T-helper 2 cell treated with Interferon-gamma antibody and Interleukin-4, amounts not matched to agents 5 μg/mL and 100 μg/mL, for 36 hours (primary cell): ENCODE measurements around the gene DALRD3.
A peak's percentile ranks its signal among the peaks of the same experiment; 100 is the strongest.

Source experiments
- DNase-seq: peaks from one replicate; pipeline ENCODE4 v3.0.0; 2021; ENCODE audit warnings: low spot score
- H3K27ac Mint-ChIP-seq: one replicate; pipeline ENCODE4 v1.8.0; 2021; ENCODE audit warnings: mild to moderate bottlenecking, mixed read lengths
- H3K27me3 Mint-ChIP-seq: one replicate; pipeline ENCODE4 v1.8.0; 2021; ENCODE audit warnings: low read depth, mixed read lengths
- H3K36me3 Mint-ChIP-seq: one replicate; pipeline ENCODE4 v1.8.0; 2021; ENCODE audit warnings: low read depth, mixed read lengths
- H3K4me1 Mint-ChIP-seq: one replicate; pipeline ENCODE4 v1.8.0; 2021; ENCODE audit warnings: low read depth, mixed read lengths
- H3K4me3 Mint-ChIP-seq: one replicate; pipeline ENCODE4 v1.8.0; 2022; ENCODE audit warnings: mild to moderate bottlenecking, moderate library complexity, mixed read lengths
- H3K9me3 Mint-ChIP-seq: one replicate; pipeline ENCODE4 v1.8.0; 2021; ENCODE audit warnings: mixed read lengths

DALRD3 gene

GRCh38 chr3:49026536-49026935, 8.2 kb upstream of the DALRD3 start:
- peaks cover 39% of the 10 kb centered on the region for H3K4me1 Mint-ChIP-seq
- DNase-seq, result no peak
- no peak overlapping the region for H3K4me3 Mint-ChIP-seq
- H3K27ac Mint-ChIP-seq, result no peak overlapping the region
- H3K36me3 Mint-ChIP-seq, result peaks cover 73% of the 10 kb centered on the region
- H3K27me3 Mint-ChIP-seq, result no peaks in the 10 kb centered on the region
- H3K9me3 Mint-ChIP-seq, result no peaks in the 10 kb centered on the region

DNA sequence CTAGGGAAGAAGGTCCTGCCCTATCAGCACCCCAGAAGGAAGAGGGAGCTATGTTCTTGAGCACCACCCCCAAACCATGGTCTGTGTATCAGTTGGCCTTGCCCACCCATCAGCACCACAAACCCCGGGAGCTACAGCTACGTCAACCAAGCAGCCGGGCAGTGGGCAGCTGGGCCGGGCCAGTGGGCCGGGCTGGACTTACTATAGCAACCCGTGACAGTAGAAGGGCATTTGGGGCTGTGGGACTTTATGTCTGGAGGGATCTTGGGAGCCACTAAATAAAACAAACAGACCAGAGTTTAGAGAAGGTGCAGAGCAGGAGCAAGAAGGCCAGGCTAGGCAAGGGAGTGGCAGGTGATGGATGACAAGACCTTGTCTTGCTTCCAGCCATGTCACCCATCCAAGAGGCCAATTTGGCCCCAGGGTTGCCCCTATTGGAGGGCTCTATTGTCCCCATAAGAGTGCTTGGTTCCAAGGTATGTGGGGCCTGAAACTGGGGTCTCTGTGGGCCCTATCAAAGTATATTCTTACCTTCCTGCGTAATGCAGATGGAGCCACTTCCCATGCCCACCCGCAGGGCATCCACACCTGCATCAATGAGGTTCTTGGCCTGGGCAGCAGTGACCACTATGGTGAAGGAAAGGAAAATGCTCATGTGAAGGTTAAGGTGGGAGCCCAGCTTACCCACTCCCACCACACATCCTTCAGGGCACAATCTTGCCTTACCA, 7.6 kb upstream of the DALRD3 start:
- no peaks in the 10 kb centered on the region for H3K9me3 Mint-ChIP-seq
- H3K4me3 Mint-ChIP-seq, result no peak overlapping the region
- DNase-seq, result no peak
- H3K27ac Mint-ChIP-seq, result no peak overlapping the region
- peaks cover 71% of the 10 kb centered on the region for H3K36me3 Mint-ChIP-seq
- peaks cover 39% of the 10 kb centered on the region for H3K4me1 Mint-ChIP-seq
- no peaks in the 10 kb centered on the region for H3K27me3 Mint-ChIP-seq

DNA sequence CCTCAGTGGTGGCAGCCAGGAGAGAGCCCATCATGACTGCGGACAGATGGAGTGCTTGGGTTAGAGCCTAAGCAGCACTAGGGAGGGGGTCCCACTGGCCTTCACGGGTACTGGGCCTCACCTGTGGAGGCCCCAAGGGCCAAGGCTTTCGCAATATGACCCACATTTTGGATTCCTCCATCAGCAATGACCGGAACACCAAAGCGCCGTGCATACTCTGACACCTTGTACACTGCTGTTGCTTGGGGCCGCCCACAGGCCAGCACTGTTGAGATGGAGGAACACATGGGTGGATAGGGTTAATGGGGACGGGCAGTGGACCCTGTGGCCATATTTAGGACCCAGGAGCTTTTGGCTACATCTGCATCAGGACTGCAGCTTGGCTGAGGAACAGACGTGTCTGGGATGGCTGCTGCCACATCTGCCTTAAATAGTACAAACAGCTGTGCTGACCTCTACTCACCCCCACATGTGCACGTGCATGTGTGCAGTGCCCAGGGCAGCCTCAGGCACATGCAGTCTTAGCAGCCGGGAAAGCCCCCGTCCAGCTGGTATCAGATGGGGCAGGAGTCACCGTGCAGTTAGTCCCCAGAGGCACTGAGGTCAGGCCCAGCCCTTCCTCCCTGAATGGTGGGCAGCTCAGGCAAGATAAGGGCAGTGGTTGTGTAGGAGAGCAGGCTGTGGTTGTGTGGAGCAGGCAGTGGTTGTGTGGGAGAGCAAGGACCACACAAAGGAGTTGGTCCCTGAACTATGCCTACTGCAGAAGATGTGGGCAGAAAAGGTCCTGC, 6.8 kb upstream of the DALRD3 start:
- Mint-ChIP-seq H3K4me3 (no peak overlapping the region), H3K27me3 (no peaks in the 10 kb centered on the region), H3K27ac (no peak overlapping the region), H3K4me1 (peaks cover 39% of the 10 kb centered on the region), H3K36me3 (peaks cover 73% of the 10 kb centered on the region), H3K9me3 (no peaks in the 10 kb centered on the region)
- DNase-seq, result no peak

DNA sequence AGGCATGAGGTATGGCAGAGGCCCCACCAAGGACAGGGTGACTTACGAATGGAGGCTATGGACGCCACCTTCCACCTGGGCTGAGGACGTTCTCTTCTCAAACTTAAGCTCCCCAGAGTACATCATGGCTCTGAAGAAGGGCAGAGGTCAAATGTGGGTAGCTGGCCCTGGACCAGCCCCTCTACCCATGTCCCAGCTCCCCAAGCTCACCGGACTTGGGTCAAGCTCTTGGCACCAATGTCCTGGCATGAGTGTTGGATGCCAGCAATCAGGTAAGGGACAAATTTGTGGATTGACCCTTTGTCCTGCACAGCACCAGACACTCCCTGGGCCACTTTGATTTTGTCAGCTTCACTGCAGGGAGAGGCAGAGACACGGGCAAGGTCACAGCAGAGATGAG, 6.1 kb upstream of the DALRD3 start:
- peaks cover 70% of the 10 kb centered on the region for H3K36me3 Mint-ChIP-seq
- no peaks in the 10 kb centered on the region for H3K9me3 Mint-ChIP-seq
- peak overlapping the region; percentile 55 for H3K27ac Mint-ChIP-seq
- H3K4me3 Mint-ChIP-seq, result no peak overlapping the region
- H3K27me3 Mint-ChIP-seq, result no peaks in the 10 kb centered on the region
- H3K4me1 Mint-ChIP-seq, result peaks cover 43% of the 10 kb centered on the region
- DNase-seq, result no peak

- Mint-ChIP-seq H3K27me3 (no peaks in the 10 kb centered on the region), H3K36me3 (peaks cover 67% of the 10 kb centered on the region), H3K27ac (peak overlapping the region; percentile 55), H3K9me3 (no peaks in the 10 kb centered on the region), H3K4me1 (peaks cover 42% of the 10 kb centered on the region), H3K4me3 (peak overlapping the region; percentile 95)
- no peak for DNase-seq
Measured at GRCh38 chr3:49023775-49024174, 5.4 kb upstream of the DALRD3 start.

GRCh38 chr3:49022688-49023171, 4.3 kb upstream of the DALRD3 start:
- Mint-ChIP-seq H3K36me3 (peaks cover 61% of the 10 kb centered on the region), H3K4me1 (peaks cover 36% of the 10 kb centered on the region), H3K27ac (peak overlapping the region; percentile 99), H3K27me3 (no peaks in the 10 kb centered on the region), H3K9me3 (no peaks in the 10 kb centered on the region), H3K4me3 (peak overlapping the region; percentile 95)
- no peak for DNase-seq

DNA sequence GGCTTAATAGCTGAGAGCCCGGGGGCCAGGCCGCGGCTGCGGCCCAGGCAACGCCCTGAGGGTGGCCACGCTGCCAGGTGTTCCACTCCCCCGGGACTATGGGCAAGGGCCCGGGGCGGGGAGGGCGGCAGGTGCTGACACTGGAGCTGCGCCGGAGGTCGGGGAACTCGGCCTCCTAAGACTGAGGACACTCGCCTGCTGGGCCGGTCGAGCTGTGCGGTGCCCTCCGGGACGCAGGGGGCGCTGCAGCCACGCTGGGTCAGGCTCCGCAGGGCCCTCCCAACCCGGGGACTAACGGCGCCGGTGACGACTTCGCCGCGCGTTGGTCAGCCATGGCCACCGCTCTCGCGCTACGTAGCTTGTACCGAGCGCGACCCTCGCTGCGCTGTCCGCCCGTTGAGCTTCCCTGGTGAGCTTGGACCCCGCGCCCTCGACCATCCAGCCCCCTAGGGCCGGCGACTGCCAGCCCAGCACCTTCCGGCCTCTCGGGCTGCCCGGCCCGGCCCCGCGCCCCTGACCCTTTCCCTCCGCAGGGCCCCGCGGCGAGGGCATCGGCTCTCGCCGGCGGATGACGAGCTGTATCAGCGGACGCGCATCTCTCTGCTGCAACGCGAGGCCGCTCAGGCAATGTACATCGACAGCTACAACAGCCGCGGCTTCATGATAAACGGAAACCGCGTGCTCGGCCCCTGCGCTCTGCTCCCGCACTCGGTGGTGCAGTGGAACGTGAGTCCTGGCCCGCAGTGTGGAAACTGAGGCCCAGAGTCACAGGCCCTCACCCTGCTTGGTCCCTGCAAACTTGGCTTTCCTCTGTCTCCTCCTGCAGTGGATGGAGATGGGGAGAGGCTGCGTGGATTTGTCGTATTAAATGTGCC, 3.7 kb upstream of the DALRD3 start, which contains the start of gene NDUFAF3:
Gene NDUFAF3 (plus strand): TSS at position 309 of the 875 bp plus-strand sequence. CDS start 24 bp downstream, at position 333.
- Mint-ChIP-seq H3K4me3 (peak within 1 kb of the TSS; percentile 95), H3K9me3 (no peaks in the 10 kb centered on the region), H3K27ac (peak within 1 kb of the TSS; percentile 99), H3K4me1 (peaks cover 32% of the 10 kb centered on the region), H3K36me3 (peaks cover 54% of the 10 kb centered on the region), H3K27me3 (no peaks in the 10 kb centered on the region)
- DNase-seq, result peak; percentile 93

GRCh38 chr3:49021213-49021812, 2.9 kb upstream of the DALRD3 start:
- Mint-ChIP-seq H3K27ac (peak overlapping the region; percentile 99), H3K9me3 (no peaks in the 10 kb centered on the region), H3K36me3 (peaks cover 46% of the 10 kb centered on the region), H3K4me1 (peaks cover 28% of the 10 kb centered on the region), H3K4me3 (peak overlapping the region; percentile 95), H3K27me3 (no peaks in the 10 kb centered on the region)
- DNase-seq, result peak; percentile 99

GRCh38 chr3:49020330-49021212, 2.2 kb upstream of the DALRD3 start:
- no peaks in the 10 kb centered on the region for H3K27me3 Mint-ChIP-seq
- DNase-seq, result peak; percentile 53

DNA sequence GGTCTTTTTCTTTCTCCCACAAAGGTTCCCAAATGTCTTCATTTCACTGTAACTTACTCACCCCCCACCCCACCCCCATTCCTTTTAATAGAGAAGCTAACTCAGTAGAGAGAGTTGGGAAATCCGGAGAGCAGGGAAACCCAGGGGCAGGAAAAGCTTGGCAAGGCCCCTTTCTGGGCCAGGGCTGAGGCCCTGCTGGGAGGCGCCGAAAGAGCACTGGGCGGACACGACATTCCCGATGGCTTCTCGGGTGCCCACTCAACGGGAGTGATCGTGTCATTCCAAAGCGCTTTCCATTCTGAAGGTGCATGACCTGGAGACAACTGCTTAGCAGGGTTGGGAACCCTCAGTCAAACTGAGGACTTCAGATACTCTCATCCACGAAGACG, 1.6 kb upstream of the DALRD3 start:
- Mint-ChIP-seq H3K4me3 (peak overlapping the region; percentile 95), H3K27me3 (no peaks in the 10 kb centered on the region), H3K4me1 (peaks cover 23% of the 10 kb centered on the region), H3K36me3 (peaks cover 43% of the 10 kb centered on the region), H3K9me3 (no peaks in the 10 kb centered on the region), H3K27ac (peak overlapping the region; percentile 90)
- no peak for DNase-seq

More at GRCh38 chr3:49020330-49021212, 2.2 kb upstream of the DALRD3 start:
- Mint-ChIP-seq H3K36me3 (peaks cover 43% of the 10 kb centered on the region), H3K4me3 (peak overlapping the region; percentile 95), H3K4me1 (peaks cover 23% of the 10 kb centered on the region), H3K27ac (peak overlapping the region; percentile 99), H3K9me3 (no peaks in the 10 kb centered on the region)

- peaks cover 16% of the 10 kb centered on the region for H3K4me1 Mint-ChIP-seq
- no peaks in the 10 kb centered on the region for H3K9me3 Mint-ChIP-seq
- H3K27me3 Mint-ChIP-seq, result no peaks in the 10 kb centered on the region
- H3K4me3 Mint-ChIP-seq, result peak overlapping the region; percentile 95
- H3K27ac Mint-ChIP-seq, result peak overlapping the region; percentile 92
- peaks cover 38% of the 10 kb centered on the region for H3K36me3 Mint-ChIP-seq
- DNase-seq, result no peak
Measured at GRCh38 chr3:49018707-49019006, 277 bp upstream of the DALRD3 start.

DNA sequence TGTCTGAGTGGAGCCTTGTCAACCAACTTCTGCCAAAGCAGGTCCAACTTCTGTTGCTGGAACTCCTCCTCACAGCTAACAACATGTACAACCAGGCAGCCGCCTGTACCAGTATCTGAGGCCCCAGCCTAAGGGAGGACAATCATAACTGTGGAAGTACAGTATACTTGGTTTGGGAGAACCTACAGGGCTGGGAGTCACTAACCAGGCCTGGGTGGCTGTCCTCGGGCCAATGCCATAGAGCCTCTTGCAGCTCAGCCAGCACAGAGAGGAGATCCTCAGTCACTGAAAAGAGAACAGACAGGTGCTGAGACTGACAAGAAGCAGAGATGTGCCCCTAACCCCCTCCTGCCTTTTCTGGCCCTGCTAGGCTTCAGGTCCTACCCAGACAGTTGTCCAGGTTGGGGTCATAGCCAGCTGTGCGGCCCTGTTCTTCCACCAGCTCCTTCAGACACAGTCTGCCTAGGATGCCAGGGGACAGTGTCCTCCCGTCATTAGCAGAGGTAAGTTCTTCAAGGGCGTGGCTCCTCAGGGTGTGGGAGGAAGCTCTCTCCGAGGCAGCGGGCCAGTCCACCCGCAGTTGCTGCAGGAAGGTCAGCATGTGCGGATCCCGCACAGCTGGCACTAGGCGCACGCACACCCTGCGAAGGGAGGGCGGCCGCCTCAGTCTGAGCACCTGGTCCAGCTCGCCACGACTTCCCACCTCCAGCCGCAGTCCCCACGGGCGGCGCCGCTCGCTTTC, 980 bp downstream of the DALRD3 start:
- Mint-ChIP-seq H3K9me3 (no peaks in the 10 kb centered on the region), H3K27ac (peak overlapping the region; percentile 76), H3K4me3 (peak overlapping the region; percentile 95), H3K27me3 (no peaks in the 10 kb centered on the region), H3K36me3 (peaks cover 27% of the 10 kb centered on the region), H3K4me1 (peaks cover 10% of the 10 kb centered on the region)
- DNase-seq, result no peak
